Hepatocyte (in vitro differentiated cells): ENCODE measurements around the gene BICDL1. TPM values are rescaled to one million over a fixed set of nuclear protein-coding genes. Genes with fewer than 3 reads are reported as not detected.

ENCODE experiments used
- DNase-seq: peaks from one replicate; pipeline ENCODE4 v3.0.0-alpha.2; 2016; ENCODE audit warnings: low spot score
- H2AFZ ChIP-seq: fragments of 200-600 bp; sonication (generic); 2 replicates; pipeline ENCODE4 v1.6.0; 2016; ENCODE audit warnings: antibody characterized with exemption, mild to moderate bottlenecking
- H3K27ac ChIP-seq: fragments of 200-600 bp; sonication (generic); 2 replicates; pipeline ENCODE4 v1.5.1; 2016; ENCODE audit warnings: mild to moderate bottlenecking
- H3K27me3 ChIP-seq: fragments of 200-600 bp; sonication (generic); 2 replicates; pipeline ENCODE4 v1.6.1; 2016
- H3K36me3 ChIP-seq: fragments of 200-600 bp; sonication (generic); replicated peaks from 2 replicates; pipeline ENCODE4 v1.5.1; 2016; ENCODE audit warnings: low read depth; ENCODE audit not compliant: insufficient read depth
- H3K4me1 ChIP-seq: fragments of 200-600 bp; sonication (generic); 2 replicates; pipeline ENCODE4 v1.5.1; 2016; ENCODE audit warnings: mild to moderate bottlenecking, moderate library complexity; ENCODE audit not compliant: insufficient read depth
- H3K4me2 ChIP-seq: fragments of 200-600 bp; sonication (generic); 2 replicates; pipeline ENCODE4 v1.6.0; 2016
- H3K4me3 ChIP-seq: fragments of 200-600 bp; sonication (generic); 2 replicates; pipeline ENCODE4 v1.5.1; 2016; ENCODE audit warnings: mild to moderate bottlenecking
- H3K79me2 ChIP-seq: fragments of 200-600 bp; sonication (generic); 2 replicates; pipeline ENCODE4 v1.6.0; 2017; ENCODE audit warnings: mild to moderate bottlenecking
- H3K9me2 ChIP-seq: fragments of 200-600 bp; sonication (generic); replicated peaks from 2 replicates; pipeline ENCODE4 v1.6.0; 2017; ENCODE audit warnings: mild to moderate bottlenecking; ENCODE audit not compliant: insufficient read depth
- H3K9me3 ChIP-seq: fragments of 200-600 bp; sonication (generic); 2 replicates; pipeline ENCODE4 v1.5.1; 2016; ENCODE audit warnings: low read depth, mild to moderate bottlenecking
- H4K20me1 ChIP-seq: fragments of 200-600 bp; sonication (generic); 2 replicates; pipeline ENCODE4 v1.6.0; 2016; ENCODE audit warnings: mild to moderate bottlenecking; ENCODE audit not compliant: insufficient read depth, poor library complexity, severe bottlenecking
- CTCF ChIP-seq: fragments of 200-600 bp; sonication (generic); IDR thresholded peaks from 2 replicates; pipeline ENCODE4 v1.5.1; 2016; ENCODE audit warnings: antibody characterized with exemption, mild to moderate bottlenecking; ENCODE audit not compliant: poor library complexity
- EZH2 ChIP-seq: fragments of 200-600 bp; sonication (generic); IDR thresholded peaks from 2 replicates; pipeline ENCODE4 v1.6.1; 2016; ENCODE audit warnings: antibody characterized with exemption, mild to moderate bottlenecking, borderline replicate concordance
- EZH2phosphoT487 ChIP-seq: fragments of 200-600 bp; sonication (generic); IDR thresholded peaks from one replicate; pipeline ENCODE4 v1.6.1; 2018; ENCODE audit warnings: antibody characterized with exemption, mild to moderate bottlenecking, low read depth, moderate library complexity; ENCODE audit not compliant: unreplicated experiment, severe bottlenecking
- WGBS: methylation state at CpG from one replicate; pipeline ENCODE4 v1.1.6; 2016; ENCODE audit warnings: low lambda C conversion rate; ENCODE audit errors: missing lambda C conversion rate; 5-methylcytosine and 5-hydroxymethylcytosine counted together
- polyA plus RNA-seq: library from polyadenylated mRNA; unstranded; fragments of >200 nt; fragmentation: Nextera tagmentation; extraction: Ambion mirVana; gene quantifications from 2 replicates; pipeline ENCODE4 v1.2.1, GENCODE V29; 2016
- total RNA-seq: library from RNA; depleted of rRNA; stranded (reverse); fragments of >200 nt; gene quantifications from 2 replicates; pipeline ENCODE4 v1.2.3, GENCODE V29; 2014

BICDL1 gene
- total and polyA plus RNA-seq, 2 experiments from 2014 or later: 10.6 to 21.9 TPM

DNA sequence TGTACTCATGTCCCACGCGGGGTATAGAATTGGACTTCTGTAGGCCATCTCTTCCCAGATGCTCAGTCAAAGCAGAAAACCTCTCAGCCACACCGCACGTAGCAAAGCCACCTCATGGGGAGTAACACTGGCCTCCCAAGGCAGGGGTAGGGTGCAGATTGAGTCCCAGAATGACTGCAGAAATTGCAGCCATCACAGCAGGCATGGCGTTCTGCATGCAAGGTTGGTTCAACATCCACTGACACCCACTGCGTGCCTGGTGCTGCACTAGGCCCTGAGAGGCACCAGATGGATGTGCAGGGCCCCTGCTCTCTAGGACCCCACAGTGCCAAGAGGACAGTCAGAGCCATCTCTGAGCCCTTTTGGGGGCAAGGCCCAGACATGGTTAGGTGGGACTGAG is 87.6 kb downstream of the BICDL1 start:
- H4K20me1 ChIP-seq: no peaks in the 10 kb centered on the region
- H3K4me3 ChIP-seq: no peak overlapping the region
- H3K27me3 ChIP-seq: no peaks in the 10 kb centered on the region
- H3K9me3 ChIP-seq: no peaks in the 10 kb centered on the region
- peaks cover 11% of the 10 kb centered on the region for H3K4me1 ChIP-seq
- H3K36me3 ChIP-seq: no peaks in the 10 kb centered on the region
- H3K27ac ChIP-seq: no peak overlapping the region
- WGBS: 96% methylated on average over 6 of the region's 6 CpGs
- H3K9me2 ChIP-seq: no peaks in the 10 kb centered on the region
- H2AFZ ChIP-seq: no peak overlapping the region
- DNase-seq: no peak
- H3K79me2 ChIP-seq: no peaks in the 10 kb centered on the region
- no peak for TF ChIP-seq EZH2
- no peak for TF ChIP-seq CTCF
- TF ChIP-seq EZH2phosphoT487: no peak
- H3K4me2 ChIP-seq: no peak overlapping the region

- no peak overlapping the region for H3K27ac ChIP-seq
- H2AFZ ChIP-seq: no peak overlapping the region
- 94% methylated on average over 6 of the region's 6 CpGs for WGBS
- TF ChIP-seq EZH2phosphoT487 (no peak), CTCF (no peak), EZH2 (no peak)
- H3K79me2 ChIP-seq: no peaks in the 10 kb centered on the region
- H3K4me2 ChIP-seq: no peak overlapping the region
- DNase-seq: no peak
- H3K4me1 ChIP-seq: peaks cover 11% of the 10 kb centered on the region
- no peaks in the 10 kb centered on the region for H4K20me1 ChIP-seq
- H3K4me3 ChIP-seq: no peak overlapping the region
- H3K9me3 ChIP-seq: no peaks in the 10 kb centered on the region
- H3K9me2 ChIP-seq: no peaks in the 10 kb centered on the region
- no peaks in the 10 kb centered on the region for H3K36me3 ChIP-seq
- no peaks in the 10 kb centered on the region for H3K27me3 ChIP-seq
These were observed 88.2 kb downstream of the BICDL1 start for GRCh38 chr12:120077260-120077659.

DNA sequence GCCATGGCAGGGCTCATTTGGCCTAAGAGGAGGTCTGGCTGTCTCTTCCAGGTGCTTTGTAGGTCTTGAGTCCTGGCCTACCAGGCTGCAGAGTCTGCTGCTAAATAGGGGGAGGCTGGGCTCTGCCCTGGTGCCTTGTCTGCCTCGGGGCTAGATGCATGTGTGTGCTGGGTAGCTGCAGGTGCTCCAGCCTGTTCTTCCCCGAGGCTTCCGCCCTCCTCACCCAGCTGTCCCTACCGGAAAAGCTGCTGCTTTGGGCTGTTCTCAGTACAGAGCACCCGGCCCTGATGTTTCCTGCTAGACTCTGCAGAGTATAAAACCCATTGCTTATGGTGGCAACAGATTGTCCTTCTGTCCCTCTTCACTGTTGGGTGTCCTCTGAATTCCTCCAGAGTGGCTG is 89.8 kb downstream of the BICDL1 start:
- Histone ChIP-seq H3K4me1 (peaks cover 11% of the 10 kb centered on the region), H3K27ac (peak overlapping the region; percentile 17), H3K4me3 (no peak overlapping the region), H3K79me2 (no peaks in the 10 kb centered on the region), H2AFZ (no peak overlapping the region), H3K9me3 (no peaks in the 10 kb centered on the region), H3K36me3 (no peaks in the 10 kb centered on the region), H4K20me1 (no peaks in the 10 kb centered on the region), H3K27me3 (no peaks in the 10 kb centered on the region), H3K4me2 (no peak overlapping the region), H3K9me2 (no peaks in the 10 kb centered on the region)
- DNase-seq: no peak
- TF ChIP-seq CTCF (no peak), EZH2phosphoT487 (no peak), EZH2 (no peak)
- WGBS: 64% methylated on average over 5 of the region's 5 CpGs
